ENCODE measurements around the gene ARAP3. TPM values are rescaled to one million over a fixed set of nuclear protein-coding genes. Genes with fewer than 3 reads are reported as not detected.

The ARAP3 gene
- total RNA-seq, 1 experiment from 2014 or later, result 27.6 TPM

DNA sequence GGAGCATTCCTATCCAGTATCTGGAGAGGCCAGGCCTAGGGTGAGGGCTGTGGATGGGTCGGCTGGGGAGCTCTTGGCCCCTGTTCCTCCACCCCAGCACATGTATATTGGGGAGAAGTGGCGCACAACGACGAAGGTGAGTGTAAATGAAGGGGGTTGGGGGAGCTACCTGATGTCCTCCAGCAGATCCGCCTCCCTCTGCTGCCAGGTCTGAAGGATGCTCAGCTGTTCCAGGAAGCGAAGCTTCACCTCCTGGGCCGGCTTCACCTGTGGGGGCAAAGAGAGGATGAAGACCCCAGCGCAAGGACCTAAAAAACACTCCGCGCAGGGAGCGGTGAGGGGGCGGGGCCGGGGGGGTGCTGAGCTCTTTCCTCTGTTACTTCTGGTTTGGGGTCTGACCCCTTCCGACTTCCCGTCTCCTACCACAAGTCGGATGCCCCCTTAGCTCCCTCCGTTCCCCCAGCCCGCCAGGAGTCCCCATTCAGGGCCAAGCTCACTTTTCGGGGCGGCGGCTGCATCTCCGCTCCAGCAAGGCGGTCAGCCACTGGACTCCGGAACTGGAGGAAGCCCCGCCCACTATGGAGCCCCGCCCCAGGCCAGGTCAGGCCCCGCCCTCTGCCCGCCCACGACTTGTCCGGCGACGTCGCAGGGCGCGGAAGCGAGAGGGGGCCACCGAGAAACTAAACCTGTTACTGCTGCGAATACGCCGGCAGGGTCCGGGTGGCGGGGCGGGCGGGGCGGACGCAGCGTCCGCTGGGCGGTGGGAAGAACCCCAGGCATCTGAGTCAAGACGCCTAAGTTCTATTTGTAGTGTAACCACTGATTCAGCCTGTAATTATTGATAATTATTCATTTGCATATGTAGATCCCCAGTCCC is 30.9 kb downstream of the ARAP3 start, which contains the start of gene FCHSD1:
Gene FCHSD1 (minus strand): TSS at position 568 of the 877 bp plus-strand sequence. CDS start 50 bp downstream, at position 518.
- peak within 1 kb of the TSS; percentile 97 to 98 for H3K4me3 Mint-ChIP-seq
- Histone ChIP-seq H4K5ac (ENCODE audit: insufficient read length, low read depth, low read length) (no peak within 1 kb of the TSS), H3K4ac (ENCODE audit: low read depth, low read length) (no peak within 1 kb of the TSS), H3T11ph (ENCODE audit: low read length) (no peak within 1 kb of the TSS), H3K18ac (ENCODE audit: insufficient read length, low read depth, low read length) (no peak within 1 kb of the TSS), H2AFZ (ENCODE audit: low read length) (peak within 1 kb of the TSS; percentile 41), H3K23ac (ENCODE audit: insufficient read length, low read depth, low read length) (no peak within 1 kb of the TSS), H2BK20ac (ENCODE audit: low read depth, low read length, poor library complexity, severe bottlenecking) (no peak within 1 kb of the TSS), H4K20me1 (ENCODE audit: control insufficient read depth, insufficient read depth, insufficient read length) (no peaks in the 10 kb centered on the region), H3K56ac (ENCODE audit: insufficient read length, low read depth, low read length) (no peak within 1 kb of the TSS), H4K8ac (replicated peaks; ENCODE audit: insufficient read length, low read depth, low read length) (no peak within 1 kb of the TSS), H2AK5ac (ENCODE audit: insufficient read length, low read length) (no peak within 1 kb of the TSS), H2BK12ac (ENCODE audit: insufficient read length, low read depth, low read length) (no peak within 1 kb of the TSS), H4K91ac (ENCODE audit: insufficient read length, low read depth, low read length) (no peak within 1 kb of the TSS), H3K27ac (ENCODE audit: insufficient read length, low read depth, low read length) (no peak within 1 kb of the TSS), H2BK15ac (ENCODE audit: low read depth, low read length) (no peak within 1 kb of the TSS), H3K79me2 (ENCODE audit: insufficient read depth, low read length) (no peaks in the 10 kb centered on the region), H3K4me2 (ENCODE audit: insufficient read depth, insufficient read length, low read length) (peak within 1 kb of the TSS; percentile 74), H2BK5ac (ENCODE audit: insufficient read length, low read length) (no peak within 1 kb of the TSS), H3K9me3 (ENCODE audit: control insufficient read depth, low read depth, low read length) (no peaks in the 10 kb centered on the region), H3K79me1 (ENCODE audit: insufficient read depth, low read depth, low read length, poor library complexity, severe bottlenecking) (no peaks in the 10 kb centered on the region), H3K27me3 (ENCODE audit: insufficient read depth, low read length) (no peaks in the 10 kb centered on the region), H2BK120ac (ENCODE audit: low read depth, low read length, poor library complexity, severe bottlenecking) (no peak within 1 kb of the TSS), H3K23me2 (ENCODE audit: insufficient read length, low read depth, low read length, poor library complexity, severe bottlenecking) (peaks cover 8% of the 10 kb centered on the region), H3K4me1 (ENCODE audit: insufficient read depth, low read length) (no peaks in the 10 kb centered on the region; the same call in 1 of the 2 replicates), H3K9ac (ENCODE audit: extremely low read depth, insufficient read length, low read length) (peak within 1 kb of the TSS; percentile 3), H3K14ac (ENCODE audit: insufficient read depth, low read length) (no peak within 1 kb of the TSS)
- TF ChIP-seq, protein P1, sequence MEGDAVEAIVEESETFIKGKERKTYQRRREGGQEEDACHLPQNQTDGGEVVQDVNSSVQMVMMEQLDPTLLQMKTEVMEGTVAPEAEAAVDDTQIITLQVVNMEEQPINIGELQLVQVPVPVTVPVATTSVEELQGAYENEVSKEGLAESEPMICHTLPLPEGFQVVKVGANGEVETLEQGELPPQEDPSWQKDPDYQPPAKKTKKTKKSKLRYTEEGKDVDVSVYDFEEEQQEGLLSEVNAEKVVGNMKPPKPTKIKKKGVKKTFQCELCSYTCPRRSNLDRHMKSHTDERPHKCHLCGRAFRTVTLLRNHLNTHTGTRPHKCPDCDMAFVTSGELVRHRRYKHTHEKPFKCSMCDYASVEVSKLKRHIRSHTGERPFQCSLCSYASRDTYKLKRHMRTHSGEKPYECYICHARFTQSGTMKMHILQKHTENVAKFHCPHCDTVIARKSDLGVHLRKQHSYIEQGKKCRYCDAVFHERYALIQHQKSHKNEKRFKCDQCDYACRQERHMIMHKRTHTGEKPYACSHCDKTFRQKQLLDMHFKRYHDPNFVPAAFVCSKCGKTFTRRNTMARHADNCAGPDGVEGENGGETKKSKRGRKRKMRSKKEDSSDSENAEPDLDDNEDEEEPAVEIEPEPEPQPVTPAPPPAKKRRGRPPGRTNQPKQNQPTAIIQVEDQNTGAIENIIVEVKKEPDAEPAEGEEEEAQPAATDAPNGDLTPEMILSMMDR (conservative IDR thresholded peaks at IDR 0.05), result no peak; the same call in 2 of the 3 replicates
- peak within 1 kb of the TSS; percentile 54 to 98 (median 78); a peak in 6 of 7 replicates for H3K27ac Mint-ChIP-seq
- peaks cover 19 to 23% of the 10 kb centered on the region in 2 experiments for H3K4me1 Mint-ChIP-seq
- DNase-seq, result peak; percentile 96
- no CpG with 5 or more reads among the region's 50 CpGs for WGBS (ENCODE audit: extremely low coverage, insufficient read length, low lambda C conversion rate)
- H3K27me3 Mint-ChIP-seq (ENCODE audit: low read depth), result peaks cover 7% of the 10 kb centered on the region; the same call in 1 of the 2 replicates
- peaks cover 21 to 43% (median 27%) of the 10 kb centered on the region in 3 experiments; a peak in 6 of 7 replicates for H3K36me3 Mint-ChIP-seq (ENCODE audit: insufficient read depth in 1 of 3, low read depth in 3 of 3)
- H3K9me3 Mint-ChIP-seq, result no peaks in the 10 kb centered on the region

All from H9 (cell line).